Fibroblast of gingiva (primary cell): ENCODE results near the gene MEIOB.
"Not testable (repeated sequence)": the region's sequence is repeated elsewhere in the genome, so short reads cannot be mapped to it uniquely, and the experiment has no call there.

ENCODE experiments used
- DNase-seq: peaks from one replicate; pipeline ENCODE4 v3.0.0-alpha.2; 2011; ENCODE audit warnings: low read depth

Gene MEIOB, protein sequence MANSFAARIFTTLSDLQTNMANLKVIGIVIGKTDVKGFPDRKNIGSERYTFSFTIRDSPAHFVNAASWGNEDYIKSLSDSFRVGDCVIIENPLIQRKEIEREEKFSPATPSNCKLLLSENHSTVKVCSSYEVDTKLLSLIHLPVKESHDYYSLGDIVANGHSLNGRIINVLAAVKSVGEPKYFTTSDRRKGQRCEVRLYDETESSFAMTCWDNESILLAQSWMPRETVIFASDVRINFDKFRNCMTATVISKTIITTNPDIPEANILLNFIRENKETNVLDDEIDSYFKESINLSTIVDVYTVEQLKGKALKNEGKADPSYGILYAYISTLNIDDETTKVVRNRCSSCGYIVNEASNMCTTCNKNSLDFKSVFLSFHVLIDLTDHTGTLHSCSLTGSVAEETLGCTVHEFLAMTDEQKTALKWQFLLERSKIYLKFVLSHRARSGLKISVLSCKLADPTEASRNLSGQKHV

GRCh38 chr16:1871974-1872635, at the start of gene MEIOB:
TSS of gene MEIOB (minus strand) at chr16:1872164. CDS start at chr16:1868175, 3,989 bp downstream.
- DNase-seq: no peak

DNA sequence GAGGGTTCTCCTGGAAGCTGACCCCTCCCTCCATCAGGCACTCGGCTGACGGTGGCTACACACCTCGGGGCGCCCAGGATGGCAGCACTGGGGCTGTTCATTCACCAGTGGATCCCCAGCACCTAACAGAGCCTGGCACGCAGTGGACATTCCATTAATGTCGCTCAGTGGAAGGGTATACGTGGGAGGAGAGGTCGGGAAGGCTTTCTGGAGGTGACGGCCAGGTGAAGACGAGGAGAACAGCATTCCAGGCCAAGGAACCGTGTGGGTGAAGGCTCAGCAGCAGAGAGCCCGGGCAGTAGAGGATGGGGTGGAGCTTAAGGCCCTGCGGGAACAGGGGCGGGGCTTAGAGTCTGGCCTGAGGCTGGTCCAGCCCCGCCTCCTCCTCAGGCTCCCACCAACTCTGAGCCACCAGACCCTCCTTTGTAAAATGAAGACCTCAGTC, 48.8 kb upstream of the MEIOB start:
- DNase-seq: no peak

DNA sequence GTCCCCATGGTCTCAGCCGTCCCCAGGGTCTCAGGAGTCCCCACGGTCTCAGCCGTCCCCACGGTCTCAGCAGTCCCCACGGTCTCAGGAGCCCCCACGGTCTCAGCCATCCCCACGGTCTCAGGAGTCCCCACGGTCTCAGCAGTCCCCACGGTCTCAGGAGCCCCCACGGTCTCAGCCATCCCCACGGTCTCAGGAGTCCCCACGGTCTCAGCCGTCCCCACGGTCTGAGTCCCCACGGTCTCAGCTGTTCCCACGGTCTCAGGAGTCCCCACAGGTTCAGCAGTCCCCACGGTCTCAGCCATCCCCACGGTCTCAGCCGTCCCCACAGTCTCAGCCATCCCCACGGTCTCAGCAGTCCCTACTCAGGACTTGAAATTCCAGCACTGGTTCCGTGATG, 48.2 kb upstream of the MEIOB start:
- not testable (repeated sequence) for DNase-seq

DNA sequence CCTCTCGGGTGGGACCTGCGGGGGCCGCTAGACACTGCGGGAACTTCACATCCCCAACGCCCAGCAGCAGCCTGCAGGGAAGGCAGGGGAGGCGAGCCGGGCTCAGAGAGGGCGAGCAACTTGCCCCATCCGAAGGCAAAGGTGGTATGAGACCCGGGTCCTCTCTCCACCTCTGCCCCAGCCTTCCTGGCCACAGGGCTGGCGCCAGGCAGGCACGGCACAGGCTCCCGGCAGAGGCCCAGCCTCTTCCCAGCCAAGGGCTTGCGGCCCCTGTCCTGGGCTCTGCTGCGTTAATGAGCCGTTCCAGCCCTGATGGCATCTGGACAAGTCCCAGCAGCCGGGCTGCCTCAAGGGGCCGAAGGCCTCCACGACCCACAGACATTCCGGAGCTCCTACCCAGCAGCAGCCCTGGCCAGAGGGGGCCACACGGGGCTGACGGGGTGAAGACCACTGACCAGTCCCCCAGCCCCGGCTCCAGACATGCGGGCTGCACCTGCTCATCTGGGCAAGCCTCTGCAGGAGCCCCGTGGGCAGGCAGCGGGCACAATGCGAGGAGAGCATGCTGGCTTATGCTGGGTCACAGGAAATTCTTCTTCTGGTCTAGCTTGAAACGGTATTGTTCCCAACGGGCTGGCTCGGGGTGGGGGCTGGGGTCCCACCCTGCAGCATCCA, 47.5 kb upstream of the MEIOB start:
- DNase-seq: no peak

- DNase-seq: no peak
Measured at GRCh38 chr16:1918351-1919326, 46.7 kb upstream of the MEIOB start, which contains the start of gene HS3ST6. TSS of gene HS3ST6 (minus strand) at chr16:1918415. CDS start at chr16:1918323, 92 bp downstream.

- DNase-seq: no peak
Measured at GRCh38 chr16:1917665-1918350, 45.8 kb upstream of the MEIOB start.

DNA sequence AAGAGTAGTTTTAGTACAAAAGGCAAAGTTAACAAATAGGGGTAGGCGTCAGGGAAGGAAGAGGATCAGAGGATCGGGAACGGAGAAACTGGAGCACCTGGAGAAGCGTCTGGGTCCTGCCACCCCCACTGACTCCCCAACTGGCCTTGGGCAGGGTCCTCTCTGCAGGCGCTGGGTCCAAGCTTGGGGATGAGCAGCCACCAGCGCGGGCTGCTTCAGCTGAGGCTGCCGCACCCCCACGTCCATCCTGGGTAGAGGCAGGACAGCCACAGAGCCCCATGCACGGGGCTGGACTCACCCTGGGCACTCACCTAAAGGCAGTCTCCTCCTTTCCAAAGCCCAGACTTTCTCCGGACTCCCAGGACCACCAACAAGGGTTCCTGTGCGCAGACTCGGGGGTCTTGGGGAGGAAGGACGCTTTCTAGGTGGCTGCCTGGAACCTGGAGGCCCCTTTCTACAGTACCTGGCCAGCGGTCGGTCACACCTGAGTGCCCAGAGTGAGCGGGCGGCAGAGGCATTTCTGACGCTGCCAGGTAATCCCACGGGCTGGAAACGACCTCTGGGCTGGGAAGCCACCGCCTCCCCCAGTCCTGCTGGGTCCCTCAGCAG, 45.2 kb upstream of the MEIOB start:
- no peak for DNase-seq

- DNase-seq: no peak
Measured at GRCh38 chr16:1916640-1916990, 44.7 kb upstream of the MEIOB start.

GRCh38 chr16:1915732-1916639, 44.0 kb upstream of the MEIOB start:
- no peak for DNase-seq

DNA sequence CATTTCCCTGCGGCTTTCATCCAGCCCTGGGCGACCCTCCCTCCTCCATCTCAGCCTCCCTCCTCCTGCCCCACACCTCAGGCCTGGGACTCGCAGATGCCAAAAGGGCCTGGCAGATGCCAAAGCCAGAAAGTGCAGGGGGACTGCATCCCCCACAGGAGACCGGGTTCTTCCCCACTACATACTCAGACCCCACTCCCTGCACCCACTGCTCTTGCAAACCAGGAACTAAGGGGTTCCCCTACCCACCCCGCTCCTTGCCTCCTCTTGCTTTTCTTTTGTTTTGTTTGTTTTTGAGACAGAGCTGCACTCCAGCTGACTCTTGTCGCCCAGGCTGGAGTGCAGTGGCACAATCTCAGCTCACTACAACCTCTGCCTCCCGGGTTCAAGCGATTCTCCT, 43.0 kb upstream of the MEIOB start:
- DNase-seq: no peak

DNA sequence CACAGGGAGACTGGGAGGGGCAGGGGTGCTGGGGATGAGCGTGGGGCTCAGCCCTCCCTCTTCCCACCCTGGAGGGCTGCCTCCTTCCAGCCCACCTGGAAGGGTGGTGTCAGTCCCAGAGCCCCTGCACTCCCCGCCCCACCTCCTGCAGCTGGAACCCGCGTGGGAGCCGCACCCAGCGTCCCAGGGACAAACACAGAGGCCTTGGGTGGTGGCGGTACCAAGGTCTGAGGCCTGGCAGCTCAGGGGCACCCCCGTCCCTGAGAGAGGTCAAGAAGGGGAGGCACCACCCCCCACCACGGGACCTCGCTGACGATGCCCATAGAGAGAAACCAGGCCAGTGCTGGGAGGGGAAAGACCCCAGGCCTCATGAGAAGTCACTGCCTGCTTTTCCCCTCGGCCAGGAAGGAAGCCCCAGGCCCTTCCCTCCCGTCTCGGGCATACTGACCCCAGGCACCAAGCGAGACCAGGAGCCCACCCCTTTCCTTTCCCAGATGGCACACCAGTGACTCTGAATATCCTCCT, 42.2 kb upstream of the MEIOB start:
- DNase-seq: no peak

- DNase-seq: no peak
Measured at GRCh38 chr16:1913327-1914083, 41.5 kb upstream of the MEIOB start.

DNA sequence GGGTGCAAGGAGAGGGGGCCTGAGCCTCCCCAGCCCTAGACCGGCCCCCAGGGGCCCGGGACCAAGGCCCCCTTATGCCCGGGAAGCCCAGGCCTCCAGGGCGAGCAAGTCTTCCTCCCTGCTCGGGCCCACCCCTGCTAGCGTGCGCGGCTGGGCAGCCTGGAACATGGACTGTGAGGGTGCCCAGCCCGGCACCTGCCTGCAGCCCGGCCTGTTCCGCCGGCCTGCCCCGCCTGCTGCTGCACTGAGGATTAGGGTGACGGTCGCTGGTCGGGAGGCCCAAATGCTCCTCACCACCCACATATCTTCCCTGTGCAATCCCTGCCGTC, 40.2 kb upstream of the MEIOB start:
- DNase-seq: no peak

DNA sequence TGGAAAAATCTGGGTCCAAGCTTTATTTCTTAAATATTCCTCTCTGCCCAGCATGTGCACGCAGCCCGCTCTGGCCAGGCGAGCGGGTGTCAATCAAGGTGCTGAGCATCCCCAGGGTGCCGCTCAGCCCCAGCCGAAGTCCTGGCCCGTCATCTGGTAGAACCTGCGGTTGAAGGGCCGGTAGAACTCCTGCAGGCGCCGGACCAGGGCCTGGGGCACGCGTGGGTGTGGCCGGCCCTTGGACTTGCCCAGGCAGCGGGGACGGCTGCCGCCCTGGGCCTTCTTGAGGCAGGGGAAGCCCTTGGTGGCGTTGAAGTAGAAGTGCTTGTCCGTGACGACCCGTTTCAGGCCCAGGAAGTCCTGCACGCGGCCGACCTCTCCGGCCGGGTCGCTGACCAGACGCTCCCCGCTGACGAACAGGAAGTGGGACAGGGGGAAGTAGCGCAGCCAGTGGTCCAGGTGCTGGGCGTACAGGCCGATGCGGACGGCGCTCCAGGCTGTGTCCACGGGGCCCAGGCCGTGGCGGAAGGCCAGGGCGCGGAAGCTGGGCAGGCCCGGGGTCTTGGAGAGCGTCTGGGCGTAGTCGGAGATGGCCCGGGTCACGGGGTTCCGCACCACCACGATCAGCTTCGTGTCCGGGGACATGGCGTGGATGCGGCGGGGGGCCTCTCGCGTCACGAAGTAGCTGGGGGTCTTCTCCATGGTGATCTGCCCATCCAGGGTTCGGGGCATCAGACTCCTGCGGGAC, 39.7 kb upstream of the MEIOB start:
- no peak for DNase-seq

DNA sequence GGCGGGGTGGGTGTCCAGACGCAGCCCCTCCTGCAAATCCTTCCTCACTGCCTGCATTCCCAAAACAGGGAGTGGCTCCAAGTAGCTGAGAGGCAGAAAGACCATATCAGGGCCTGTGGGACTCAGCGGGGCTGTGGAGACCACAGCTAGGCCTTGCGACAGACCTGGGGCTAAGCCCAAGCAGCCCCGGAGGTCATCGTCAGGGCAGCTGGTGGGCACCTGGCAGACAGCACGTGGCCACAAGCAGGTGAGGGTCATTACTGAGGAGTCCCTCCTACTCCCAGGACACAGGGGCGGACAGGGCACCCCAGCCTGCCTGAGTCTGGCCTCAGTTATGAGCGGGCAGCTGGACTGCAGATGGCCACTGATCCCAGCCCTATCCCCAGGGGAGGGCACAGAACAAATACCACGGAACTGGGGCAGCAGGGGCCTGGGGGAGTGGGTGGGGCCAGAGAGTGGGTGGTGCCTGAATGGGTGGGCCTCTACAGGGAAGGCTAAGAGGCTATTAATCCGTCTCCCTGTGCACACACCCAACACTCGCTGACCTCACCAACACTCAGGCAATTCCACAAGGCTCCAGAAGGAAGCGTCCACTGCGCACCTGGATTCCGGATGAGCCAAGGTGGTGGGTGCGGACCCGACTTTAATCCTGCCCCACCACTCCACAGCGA, 37.7 kb upstream of the MEIOB start:
- no peak for DNase-seq

GRCh38 chr16:1908983-1909382, 37.0 kb upstream of the MEIOB start:
- no peak for DNase-seq

DNA sequence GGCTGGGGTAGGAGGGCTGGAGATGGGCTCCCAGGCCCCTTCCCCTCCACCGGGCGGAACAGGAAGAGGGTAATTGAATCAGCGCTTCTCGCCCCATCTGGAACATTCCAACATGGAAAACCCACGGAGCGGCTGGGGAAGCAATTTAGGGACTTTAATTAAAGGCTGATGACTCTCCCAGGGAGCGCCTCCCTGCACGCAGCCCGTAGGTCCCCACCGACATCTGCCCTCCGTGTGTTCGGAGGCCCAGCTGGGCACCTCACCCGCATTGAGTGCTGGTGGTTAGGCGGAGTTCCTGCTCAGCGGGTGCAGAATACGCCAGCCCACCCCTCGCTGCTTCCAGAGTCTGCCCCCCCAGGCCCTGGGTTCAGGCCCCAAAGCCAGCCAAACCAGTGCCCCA, 36.2 kb upstream of the MEIOB start:
- no peak for DNase-seq
